B cell (primary cell): Measurements from ENCODE around the gene PHF21B. TPM values are rescaled to one million over a fixed set of nuclear protein-coding genes. Genes with fewer than 3 reads are reported as not detected.

ENCODE experiments used
- ATAC-seq: fragments of 200-7000 bp; cut with Tn5 transposase; one replicate; pipeline ENCODE4 v1.10.0; 2021; ENCODE audit warnings: low read depth, mild to moderate bottlenecking, moderate number of reproducible peaks, moderate library complexity
- CTCF ChIA-PET: fragments of 350-600 bp; sonication (Branson Sonifier 250); formaldehyde crosslinking; loops from one replicate; lab custom pipeline; 2021; ENCODE audit warnings: antibody characterized with exemption, inconsistent platforms; lab: Charles Lee
- POLR2A ChIA-PET: fragments of 350-600 bp; sonication (Branson Sonifier 250); formaldehyde crosslinking; loops from one replicate; lab custom pipeline; 2021; ENCODE audit warnings: antibody characterized with exemption; lab: Charles Lee
- DNase-seq: peaks from one replicate; pipeline ENCODE4 v3.0.0; 2013
- H2AFZ ChIP-seq: 2 replicates; pipeline ENCODE4 v1.6.1; 2012; ENCODE audit warnings: mild to moderate bottlenecking, low read depth, low read length; ENCODE audit not compliant: insufficient read depth, poor library complexity, severe bottlenecking
- H3K27ac ChIP-seq, 2 donors: 1 replicate in 1 of 2; 2 replicates in 1 of 2; pipeline ENCODE4 v1.5.1; 2012 to 2013; ENCODE audit warnings: low read length in 2 of 2, mild to moderate bottlenecking in 2 of 2, moderate library complexity in 1 of 2
- H3K27me3 ChIP-seq, 4 experiments: fragments of 200-600 bp in 1 of 4; sonication (generic) in 1 of 4; replicated peaks in 1 of 4; 1 replicate in 2 of 4; 2 replicates in 2 of 4; pipeline versions ENCODE4 v1.6.1 to v1.7.0; 2013 to 2016; ENCODE audit warnings: low read length in 3 of 4, mild to moderate bottlenecking in 2 of 4, mixed read lengths in 1 of 4, moderate library complexity in 1 of 4; ENCODE audit not compliant: insufficient read depth in 4 of 4, control insufficient read depth in 3 of 4; ENCODE audit errors: control extremely low read depth in 1 of 4
- H3K36me3 ChIP-seq, 2 experiments: replicated peaks in 1 of 2; 1 replicate in 1 of 2; 2 replicates in 1 of 2; pipeline versions ENCODE4 v1.6.1 to v1.7.1; 2013; ENCODE audit warnings: low read length in 1 of 2; ENCODE audit not compliant: insufficient read depth in 2 of 2, control insufficient read depth in 1 of 2; ENCODE audit errors: control extremely low read depth in 1 of 2, extremely low read depth in 1 of 2
- H3K4me1 ChIP-seq, 2 donors: fragments of 200-600 bp in 1 of 2; sonication (generic) in 1 of 2; 1 replicate in 1 of 2; 2 replicates in 1 of 2; pipeline versions ENCODE4 v1.5.1 to v1.6.1; 2013 to 2017; ENCODE audit warnings: low read length in 2 of 2; ENCODE audit not compliant: control insufficient read depth in 2 of 2, insufficient read depth in 2 of 2
- H3K4me2 ChIP-seq: replicated peaks from 2 replicates; pipeline ENCODE3; 2012; ENCODE audit warnings: mild to moderate bottlenecking, low read depth, low read length; ENCODE audit not compliant: poor library complexity, severe bottlenecking
- H3K4me3 ChIP-seq, 5 experiments: fragments of 200-600 bp in 1 of 5; sonication (generic) in 1 of 5; 1 replicate in 3 of 5; 2 replicates in 2 of 5; pipeline versions ENCODE4 v1.5.1 to v1.7.0; 2011 to 2016; ENCODE audit warnings: low read length in 4 of 5, mild to moderate bottlenecking in 4 of 5, low read depth in 2 of 5, control low read depth in 1 of 5, moderate library complexity in 1 of 5; ENCODE audit not compliant: insufficient read depth in 1 of 5; ENCODE audit errors: control extremely low read depth in 1 of 5, extremely low read depth in 1 of 5
- H3K79me2 ChIP-seq: fragments of 200-600 bp; sonication (generic); one replicate; pipeline ENCODE4 v1.6.0; 2016; ENCODE audit warnings: low read length; ENCODE audit not compliant: control insufficient read depth, insufficient read depth
- H3K9ac ChIP-seq: fragments of 200-600 bp; sonication (generic); 2 replicates; pipeline ENCODE4 v1.6.1; 2017; ENCODE audit warnings: mild to moderate bottlenecking, low read length, moderate library complexity
- H3K9me3 ChIP-seq, 3 donors: one replicate each; pipeline versions ENCODE4 v1.6.1 to v1.7.1; 2013; ENCODE audit warnings: low read length in 2 of 3; ENCODE audit not compliant: control insufficient read depth in 2 of 3, insufficient read depth in 1 of 3; ENCODE audit errors: control extremely low read depth in 1 of 3
- H4K20me1 ChIP-seq: 2 replicates; pipeline ENCODE4 v1.6.0; 2012; ENCODE audit warnings: mild to moderate bottlenecking, low read length; ENCODE audit not compliant: insufficient read depth, control insufficient read depth, poor library complexity, severe bottlenecking
- H3K27ac Mint-ChIP-seq: one replicate; pipeline ENCODE4 v1.8.0; 2021; ENCODE audit warnings: mixed read lengths
- H3K27me3 Mint-ChIP-seq: one replicate; pipeline ENCODE4 v1.8.0; 2021; ENCODE audit warnings: mixed read lengths
- H3K4me1 Mint-ChIP-seq: one replicate; pipeline ENCODE4 v1.8.0; 2021; ENCODE audit warnings: mixed read lengths
- H3K4me3 Mint-ChIP-seq: one replicate; pipeline ENCODE4 v1.8.0; 2021; ENCODE audit warnings: mixed read lengths
- H3K9me3 Mint-ChIP-seq: one replicate; pipeline ENCODE4 v1.8.0; 2022; ENCODE audit warnings: mixed read lengths; ENCODE audit not compliant: insufficient read depth
- CTCF ChIP-seq: fragments of 200-600 bp; IDR thresholded peaks from one replicate; pipeline ENCODE4 v1.8.0; 2022; ENCODE audit warnings: antibody characterized with exemption, mild to moderate bottlenecking
- EZH2 ChIP-seq: IDR thresholded peaks from 2 replicates; pipeline ENCODE4 v1.6.1; 2012; ENCODE audit warnings: borderline replicate concordance, low read depth, mild to moderate bottlenecking, moderate library complexity, low read length; ENCODE audit not compliant: insufficient read depth, poor library complexity, severe bottlenecking
- WGBS: methylation state at CpG from one replicate; pipeline ENCODE4 v1.1.5; 2013; ENCODE audit warnings: missing lambda C conversion rate; ENCODE audit not compliant: insufficient coverage; 5-methylcytosine and 5-hydroxymethylcytosine counted together
- intact Hi-C: fragments of 100-400 bp; cut with micrococcal nuclease; formaldehyde crosslinking; loops from one replicate; pipeline ENCODE4 v1.10.0; 2022
- polyA plus RNA-seq: library from polyadenylated mRNA; depleted of rRNA; stranded (reverse); fragments of >200 nt; gene quantifications from 2 replicates; pipeline ENCODE4 v1.2.3, GENCODE V29; 2012
- total RNA-seq, 2 donors: library from RNA; stranded (reverse); fragments of 120-200 nt in 1 of 2; gene quantifications; 1 replicate in 1 of 2; 2 replicates in 1 of 2; pipeline versions ENCODE4 v1.2.3 to v1.2.4, GENCODE V29; 2013 to 2022

PHF21B gene
- total and polyA plus RNA-seq, 2 donors (not counting 1 experiment from before 2014, with no cell fraction given): not detected

- intact Hi-C loops: no loop called here
- TF ChIP-seq CTCF: no peak
- no peak for TF ChIP-seq EZH2
- no peak overlapping the region for H3K27ac ChIP-seq
- 86% methylated on average over 5 of the region's 6 CpGs for WGBS
- H3K27ac Mint-ChIP-seq: no peak overlapping the region
- no peak overlapping the region for H3K4me3 Mint-ChIP-seq
- ATAC-seq (no peak), DNase-seq (no peak)
- H3K4me2 ChIP-seq: no peak overlapping the region
- H3K4me1 ChIP-seq: no peaks in the 10 kb centered on the region
- ChIA-PET POLR2A (no interaction called here), CTCF (no interaction called here)
- H4K20me1 ChIP-seq: no peaks in the 10 kb centered on the region
- H3K27me3 Mint-ChIP-seq: peaks cover 9% of the 10 kb centered on the region
- no peak overlapping the region for H2AFZ ChIP-seq
- no peak overlapping the region for H3K4me3 ChIP-seq
- H3K9me3 ChIP-seq: no peaks in the 10 kb centered on the region
- H3K27me3 ChIP-seq: no peaks in the 10 kb centered on the region
- H3K36me3 ChIP-seq: no peaks in the 10 kb centered on the region
- H3K79me2 ChIP-seq: no peaks in the 10 kb centered on the region
- no peak overlapping the region for H3K9ac ChIP-seq
- H3K9me3 Mint-ChIP-seq: no peaks in the 10 kb centered on the region
- no peaks in the 10 kb centered on the region for H3K4me1 Mint-ChIP-seq
Measured at GRCh38 chr22:44964722-44965078, 45.1 kb downstream of the PHF21B start.

GRCh38 chr22:44963832-44964721 is 45.7 kb downstream of the PHF21B start:
- TF ChIP-seq CTCF (no peak), EZH2 (no peak)
- no peaks in the 10 kb centered on the region for H3K36me3 ChIP-seq
- peaks cover 9% of the 10 kb centered on the region for H3K27me3 Mint-ChIP-seq
- DNase-seq: no peak
- H3K9me3 Mint-ChIP-seq: no peaks in the 10 kb centered on the region
- H2AFZ ChIP-seq: no peak overlapping the region
- H3K9me3 ChIP-seq: no peaks in the 10 kb centered on the region
- H3K4me1 Mint-ChIP-seq: no peaks in the 10 kb centered on the region
- ChIA-PET CTCF (no interaction called here), POLR2A (no interaction called here)
- H3K4me3 Mint-ChIP-seq: no peak overlapping the region
- H3K79me2 ChIP-seq: no peaks in the 10 kb centered on the region
- no peak overlapping the region for H3K4me2 ChIP-seq
- H3K4me1 ChIP-seq: no peaks in the 10 kb centered on the region
- WGBS: 78% methylated on average over 18 of the region's 20 CpGs
- intact Hi-C loops: no loop called here
- H3K27ac Mint-ChIP-seq: no peak overlapping the region
- H3K27ac ChIP-seq: no peak overlapping the region
- H3K9ac ChIP-seq: no peak overlapping the region
- H3K27me3 ChIP-seq: no peaks in the 10 kb centered on the region
- H4K20me1 ChIP-seq: no peaks in the 10 kb centered on the region
- ATAC-seq: no peak
- H3K4me3 ChIP-seq: no peak overlapping the region
